Endothelial cell (in vitro differentiated cells): Measurements from ENCODE around the gene PDK1. TPM values are rescaled to one million over a fixed set of nuclear protein-coding genes. Genes with fewer than 3 reads are reported as not detected.
"Not testable (repeated sequence)": the region's sequence is repeated elsewhere in the genome, so short reads cannot be mapped to it uniquely, and the experiment has no call there.

Experiments
- DNase-seq: peaks from one replicate; pipeline ENCODE4 v3.0.0; 2021; ENCODE audit warnings: low spot score
- H3K27ac Mint-ChIP-seq: one replicate; pipeline ENCODE4 v1.8.0; 2021; ENCODE audit warnings: mixed read lengths, inconsistent platforms; ENCODE audit not compliant: unreplicated experiment
- H3K27me3 Mint-ChIP-seq: one replicate; pipeline ENCODE4 v1.8.0; 2021; ENCODE audit warnings: mild to moderate bottlenecking, moderate library complexity, mixed read lengths, inconsistent platforms; ENCODE audit not compliant: unreplicated experiment
- H3K36me3 Mint-ChIP-seq: one replicate; pipeline ENCODE4 v1.8.0; 2021; ENCODE audit warnings: mild to moderate bottlenecking, low read depth, mixed read lengths, inconsistent platforms; ENCODE audit not compliant: unreplicated experiment
- H3K4me1 Mint-ChIP-seq: one replicate; pipeline ENCODE4 v1.8.0; 2021; ENCODE audit warnings: mild to moderate bottlenecking, mixed read lengths, inconsistent platforms; ENCODE audit not compliant: unreplicated experiment
- H3K4me3 Mint-ChIP-seq: one replicate; pipeline ENCODE4 v1.8.0; 2021; ENCODE audit warnings: mild to moderate bottlenecking, mixed read lengths, inconsistent platforms; ENCODE audit not compliant: unreplicated experiment
- H3K9me3 Mint-ChIP-seq: one replicate; pipeline ENCODE4 v1.8.0; 2021; ENCODE audit warnings: mixed read lengths, inconsistent platforms; ENCODE audit not compliant: unreplicated experiment
- CTCF ChIP-seq: fragments of 200-600 bp; sonication (generic); IDR thresholded peaks from one replicate; pipeline ENCODE4 v1.5.0; 2021; ENCODE audit warnings: antibody characterized with exemption; ENCODE audit not compliant: unreplicated experiment
- total RNA-seq: library from RNA; stranded (reverse); fragmentation: NEBNext Ultra II Directional; extraction: Animal tissue kit (Norgen Biotek cat#: 25700); gene quantifications from one replicate; pipeline ENCODE4 v1.2.1, GENCODE V29; 2021; ENCODE audit not compliant: unreplicated experiment

Gene PDK1
- total RNA-seq, 1 donor from 2014 or later: 16.4 TPM

- H3K36me3 Mint-ChIP-seq: peaks cover 74% of the 10 kb centered on the region
- no peak for DNase-seq
- H3K27ac Mint-ChIP-seq: no peak overlapping the region
- TF ChIP-seq CTCF: no peak
- no peaks in the 10 kb centered on the region for H3K4me1 Mint-ChIP-seq
- peaks cover 11% of the 10 kb centered on the region for H3K9me3 Mint-ChIP-seq
- no peak overlapping the region for H3K4me3 Mint-ChIP-seq
- H3K27me3 Mint-ChIP-seq: peaks cover 2% of the 10 kb centered on the region
Measured at GRCh38 chr2:172525601-172526000, 30.3 kb upstream of the PDK1 start.

GRCh38 chr2:172531309-172531708 lies 24.6 kb upstream of the PDK1 start:
- Mint-ChIP-seq H3K36me3 (peaks cover 72% of the 10 kb centered on the region), H3K9me3 (peaks cover 30% of the 10 kb centered on the region), H3K4me1 (no peaks in the 10 kb centered on the region), H3K27me3 (peaks cover 5% of the 10 kb centered on the region), H3K4me3 (no peak overlapping the region), H3K27ac (no peak overlapping the region)
- no peak for TF ChIP-seq CTCF
- no peak for DNase-seq

- H3K27me3 Mint-ChIP-seq, H3K4me3 Mint-ChIP-seq, H3K4me1 Mint-ChIP-seq, H3K27ac Mint-ChIP-seq, DNase-seq: not testable (repeated sequence)
- H3K9me3 Mint-ChIP-seq: peaks cover 31% of the 10 kb centered on the region
- peaks cover 72% of the 10 kb centered on the region for H3K36me3 Mint-ChIP-seq
Measured at GRCh38 chr2:172532461-172532860, 23.4 kb upstream of the PDK1 start.

- no peak for DNase-seq
- peaks cover 70% of the 10 kb centered on the region for H3K36me3 Mint-ChIP-seq
Measured at GRCh38 chr2:172533687-172534086, 22.2 kb upstream of the PDK1 start.

GRCh38 chr2:172535119-172535518 lies 20.8 kb upstream of the PDK1 start:
- Mint-ChIP-seq H3K27ac (no peak overlapping the region), H3K36me3 (peaks cover 66% of the 10 kb centered on the region)

More at GRCh38 chr2:172533687-172534086, 22.2 kb upstream of the PDK1 start:
- H3K27ac Mint-ChIP-seq: no peak overlapping the region
- H3K4me3 Mint-ChIP-seq: peak overlapping the region; percentile 39
- H3K9me3 Mint-ChIP-seq: peaks cover 31% of the 10 kb centered on the region
- no peak for TF ChIP-seq CTCF
- H3K27me3 Mint-ChIP-seq: peaks cover 5% of the 10 kb centered on the region
- H3K4me1 Mint-ChIP-seq: no peaks in the 10 kb centered on the region

GRCh38 chr2:172537851-172538250 lies 18.0 kb upstream of the PDK1 start:
- H3K9me3 Mint-ChIP-seq: peaks cover 39% of the 10 kb centered on the region

More at GRCh38 chr2:172535119-172535518, 20.8 kb upstream of the PDK1 start:
- TF ChIP-seq CTCF: no peak
- Mint-ChIP-seq H3K27me3 (peaks cover 7% of the 10 kb centered on the region), H3K4me1 (no peaks in the 10 kb centered on the region), H3K9me3 (peaks cover 42% of the 10 kb centered on the region), H3K4me3 (peak overlapping the region; percentile 18)
- DNase-seq: no peak

More at GRCh38 chr2:172537851-172538250, 18.0 kb upstream of the PDK1 start:
- DNase-seq, H3K4me1 Mint-ChIP-seq, H3K4me3 Mint-ChIP-seq, H3K27me3 Mint-ChIP-seq, H3K27ac Mint-ChIP-seq: not testable (repeated sequence)
- peaks cover 58% of the 10 kb centered on the region for H3K36me3 Mint-ChIP-seq
